ENCODE measurements around the gene PGLYRP2. TPM values are rescaled to one million over a fixed set of nuclear protein-coding genes. Genes with fewer than 3 reads are reported as not detected.

Gene PGLYRP2
- total RNA-seq, 2 donors from 2014 or later, result not detected

- H3K27ac ChIP-seq (ENCODE audit: low read depth, low read length), result no peak overlapping the region
- Mint-ChIP-seq H3K36me3 (ENCODE audit: low read depth) (peaks cover 3% of the 10 kb centered on the region), H3K4me3 (no peak overlapping the region), H3K27me3 (ENCODE audit: insufficient read depth) (peaks cover 4% of the 10 kb centered on the region), H3K27ac (no peak overlapping the region), H3K4me1 (no peaks in the 10 kb centered on the region), H3K9me3 (peaks cover 83% of the 10 kb centered on the region)
- H3K36me3 ChIP-seq (ENCODE audit: control insufficient read depth, insufficient read depth, low read length), result no peaks in the 10 kb centered on the region
- H3K27me3 ChIP-seq (ENCODE audit: control insufficient read depth, insufficient read depth, low read length, poor library complexity, severe bottlenecking), result no peaks in the 10 kb centered on the region
- no peak overlapping the region for H3K9ac ChIP-seq (ENCODE audit: extremely low read depth, low read length, poor library complexity, severe bottlenecking)
- no peak for DNase-seq
- no peak for TF ChIP-seq CTCF (conservative IDR thresholded peaks at IDR 0.05)
- H3K4me3 ChIP-seq (ENCODE audit: low read length), result no peak overlapping the region
- peaks cover 32% of the 10 kb centered on the region for H3K9me3 ChIP-seq (ENCODE audit: control insufficient read depth, low read length)
- 73 to 83% methylated on average over 1 to 5 of the region's 5 CpGs for WGBS, 2 experiments (ENCODE audit: insufficient coverage in 1 of 2, insufficient read length in 1 of 2)
- H3K4me1 ChIP-seq (ENCODE audit: control insufficient read depth, insufficient read depth, low read length), result no peaks in the 10 kb centered on the region
These were observed 26.8 kb upstream of the PGLYRP2 start for GRCh38 chr19:15506074-15506571.

DNA sequence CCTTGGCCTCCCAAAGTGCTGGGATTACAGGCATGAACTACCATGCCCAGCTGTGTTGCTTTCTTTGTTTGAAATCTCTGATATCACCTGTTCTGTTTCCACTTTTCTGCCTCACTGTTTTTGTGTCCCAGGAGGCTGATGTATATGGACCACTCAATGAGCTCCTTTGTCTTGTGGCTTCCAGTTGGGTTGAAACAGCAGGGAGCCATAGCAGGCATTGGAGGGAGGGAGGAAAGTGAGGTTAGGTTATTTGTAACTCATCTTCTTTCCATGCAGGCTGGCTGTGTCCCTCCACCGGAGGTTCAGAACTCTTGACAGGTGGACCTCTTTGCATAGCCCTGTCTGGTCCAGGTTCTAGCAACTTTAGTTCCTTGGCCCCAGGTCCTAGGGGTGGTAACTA lies 23.0 kb upstream of the PGLYRP2 start:
- H3K4me1 Mint-ChIP-seq, result no peaks in the 10 kb centered on the region
- no peak overlapping the region for H3K4me3 ChIP-seq (ENCODE audit: low read length)
- H3K27me3 ChIP-seq (ENCODE audit: control insufficient read depth, insufficient read depth, low read length, poor library complexity, severe bottlenecking), result no peaks in the 10 kb centered on the region
- H3K4me3 Mint-ChIP-seq, result no peak overlapping the region
- no peaks in the 10 kb centered on the region for H3K36me3 ChIP-seq (ENCODE audit: control insufficient read depth, insufficient read depth, low read length)
- 93% methylated on average over 1 of the region's 1 CpG; no CpG with 5 or more reads in 1 of the 2 experiments for WGBS, 2 experiments (ENCODE audit: insufficient coverage in 1 of 2, insufficient read length in 1 of 2)
- H3K4me1 ChIP-seq (ENCODE audit: control insufficient read depth, insufficient read depth, low read length), result no peaks in the 10 kb centered on the region
- DNase-seq, result no peak
- no peak overlapping the region for H3K27ac ChIP-seq (ENCODE audit: low read depth, low read length)
- peaks cover 2% of the 10 kb centered on the region for H3K27me3 Mint-ChIP-seq (ENCODE audit: insufficient read depth)
- no peak overlapping the region for H3K9ac ChIP-seq (ENCODE audit: extremely low read depth, low read length, poor library complexity, severe bottlenecking)
- no peak for TF ChIP-seq CTCF (conservative IDR thresholded peaks at IDR 0.05)
- peaks cover 2% of the 10 kb centered on the region for H3K36me3 Mint-ChIP-seq (ENCODE audit: low read depth)
- H3K27ac Mint-ChIP-seq, result no peak overlapping the region
- peaks cover 86% of the 10 kb centered on the region for H3K9me3 Mint-ChIP-seq
- H3K9me3 ChIP-seq (ENCODE audit: control insufficient read depth, low read length), result peaks cover 28% of the 10 kb centered on the region

- DNase-seq, result no peak
- Histone ChIP-seq H3K27ac (ENCODE audit: low read depth, low read length) (no peak overlapping the region), H3K9ac (ENCODE audit: extremely low read depth, low read length, poor library complexity, severe bottlenecking) (no peak overlapping the region), H3K4me1 (ENCODE audit: control insufficient read depth, insufficient read depth, low read length) (no peaks in the 10 kb centered on the region), H3K9me3 (ENCODE audit: control insufficient read depth, low read length) (peaks cover 26% of the 10 kb centered on the region), H3K27me3 (ENCODE audit: control insufficient read depth, insufficient read depth, low read length, poor library complexity, severe bottlenecking) (no peaks in the 10 kb centered on the region), H3K36me3 (ENCODE audit: control insufficient read depth, insufficient read depth, low read length) (no peaks in the 10 kb centered on the region), H3K4me3 (ENCODE audit: low read length) (no peak overlapping the region)
- Mint-ChIP-seq H3K27me3 (ENCODE audit: insufficient read depth) (no peaks in the 10 kb centered on the region), H3K4me3 (no peak overlapping the region), H3K36me3 (ENCODE audit: low read depth) (peaks cover 2% of the 10 kb centered on the region), H3K9me3 (peaks cover 82% of the 10 kb centered on the region), H3K27ac (no peak overlapping the region), H3K4me1 (no peaks in the 10 kb centered on the region)
- WGBS, 2 experiments (ENCODE audit: insufficient coverage in 1 of 2, insufficient read length in 1 of 2), result 91% methylated on average over 1 of the region's 1 CpG; no CpG with 5 or more reads in 1 of the 2 experiments
- no peak for TF ChIP-seq CTCF (conservative IDR thresholded peaks at IDR 0.05)
These were observed 22.3 kb upstream of the PGLYRP2 start for GRCh38 chr19:15501596-15501995.
